ENCODE data around the gene USP8.
A peak's percentile ranks its signal among the peaks of the same experiment; 100 is the strongest.
"Not testable (repeated sequence)": the region's sequence is repeated elsewhere in the genome, so short reads cannot be mapped to it uniquely, and the experiment has no call there.

Gene USP8

GRCh38 chr15:50390554-50391264 is 33.5 kb upstream of the USP8 start:
- no peak overlapping the region for H3K4me3 ChIP-seq (ENCODE audit: low read depth, low read length)
- no peak for TF ChIP-seq CTCF (conservative IDR thresholded peaks at IDR 0.05; ENCODE audit: low read depth, low read length)
- DNase-seq (ENCODE audit: low read depth) = no peak

- DNase-seq (ENCODE audit: low read depth); H3K4me3 ChIP-seq (ENCODE audit: low read depth, low read length): not testable (repeated sequence)
These were observed 32.6 kb upstream of the USP8 start for GRCh38 chr15:50391561-50391960.

GRCh38 chr15:50411870-50412269 is 12.3 kb upstream of the USP8 start:
- no peak for TF ChIP-seq CTCF (conservative IDR thresholded peaks at IDR 0.05; ENCODE audit: low read depth, low read length)
- no peak overlapping the region for H3K4me3 ChIP-seq (ENCODE audit: low read depth, low read length)
- no peak for DNase-seq (ENCODE audit: low read depth)

- TF ChIP-seq CTCF (conservative IDR thresholded peaks at IDR 0.05; ENCODE audit: low read depth, low read length) = no peak
- no peak overlapping the region for H3K4me3 ChIP-seq (ENCODE audit: low read depth, low read length)
- no peak for DNase-seq (ENCODE audit: low read depth)
These were observed 9.6 kb upstream of the USP8 start for GRCh38 chr15:50414624-50415023.

- peak; percentile 34 for DNase-seq (ENCODE audit: low read depth)
- no peak for TF ChIP-seq CTCF (conservative IDR thresholded peaks at IDR 0.05; ENCODE audit: low read depth, low read length)
- no peak overlapping the region for H3K4me3 ChIP-seq (ENCODE audit: low read depth, low read length)
These were observed 8.3 kb upstream of the USP8 start for GRCh38 chr15:50415752-50416404.

GRCh38 chr15:50416890-50417289 is 7.3 kb upstream of the USP8 start:
- TF ChIP-seq CTCF (conservative IDR thresholded peaks at IDR 0.05; ENCODE audit: low read depth, low read length) = no peak
- DNase-seq (ENCODE audit: low read depth) = no peak
- no peak overlapping the region for H3K4me3 ChIP-seq (ENCODE audit: low read depth, low read length)

- H3K4me3 ChIP-seq (ENCODE audit: low read depth, low read length) = no peak overlapping the region
- DNase-seq (ENCODE audit: low read depth) = no peak
- TF ChIP-seq CTCF (conservative IDR thresholded peaks at IDR 0.05; ENCODE audit: low read depth, low read length) = no peak
These were observed 6.1 kb upstream of the USP8 start for GRCh38 chr15:50418041-50418583.

Measured in choroid plexus epithelial cell (primary cell).